Liver (tissue), 9 donors: Measurements from ENCODE around the gene UNC79. TPM values are rescaled to one million over a fixed set of nuclear protein-coding genes. Genes with fewer than 3 reads are reported as not detected.

Source experiments
- DNase-seq: peaks from one replicate; pipeline ENCODE4 v3.0.0-alpha.2; 2017; ENCODE audit warnings: low spot score
- H3K27ac ChIP-seq, 2 donors: one replicate each; pipeline ENCODE4 v1.7.0; 2013; ENCODE audit warnings: inconsistent platforms in 2 of 2, low read length in 2 of 2, control low read depth in 1 of 2, low read depth in 1 of 2, mild to moderate bottlenecking in 1 of 2
- H3K27me3 ChIP-seq, 4 donors: one replicate each; pipeline versions ENCODE4 v1.6.1 to v1.7.0; 2013; ENCODE audit warnings: low read length in 3 of 4, inconsistent platforms in 1 of 4, mild to moderate bottlenecking in 1 of 4, moderate library complexity in 1 of 4; ENCODE audit not compliant: control insufficient read depth in 4 of 4, insufficient read depth in 4 of 4
- H3K36me3 ChIP-seq, 4 donors: one replicate each; pipeline versions ENCODE4 v1.6.1 to v1.7.0; 2013; ENCODE audit warnings: low read length in 3 of 4, mild to moderate bottlenecking in 3 of 4, low read depth in 1 of 4, moderate library complexity in 1 of 4; ENCODE audit not compliant: control insufficient read depth in 4 of 4, insufficient read depth in 3 of 4
- H3K4me1 ChIP-seq, 4 donors: one replicate each; pipeline versions ENCODE4 v1.6.1 to v1.7.0; 2013; ENCODE audit warnings: low read length in 3 of 4, mild to moderate bottlenecking in 3 of 4, moderate library complexity in 1 of 4; ENCODE audit not compliant: control insufficient read depth in 4 of 4, insufficient read depth in 4 of 4
- H3K4me3 ChIP-seq, 3 donors: one replicate each; pipeline versions ENCODE4 v1.6.1 to v1.7.0; 2013; ENCODE audit warnings: low read length in 3 of 3, control low read depth in 1 of 3, low read depth in 1 of 3, mild to moderate bottlenecking in 1 of 3
- H3K9ac ChIP-seq, 2 donors: one replicate each; pipeline ENCODE4 v1.7.0; 2013; ENCODE audit warnings: low read length in 2 of 2, mild to moderate bottlenecking in 2 of 2, moderate library complexity in 2 of 2, control low read depth in 1 of 2, low read depth in 1 of 2
- H3K9me3 ChIP-seq, 4 donors: one replicate each; pipeline versions ENCODE4 v1.6.1 to v1.7.0; 2013; ENCODE audit warnings: low read length in 3 of 4; ENCODE audit not compliant: control insufficient read depth in 4 of 4
- ATF3 ChIP-seq: IDR thresholded peaks from 2 replicates; pipeline ENCODE4 v1.6.1; 2016; ENCODE audit warnings: antibody characterized with exemption
- CTCF ChIP-seq: fragments of 150-350 bp; IDR thresholded peaks from 2 replicates; pipeline ENCODE4 v1.5.1; 2017; ENCODE audit warnings: improper control_type of control experiment, low read depth, low read length; ENCODE audit not compliant: missing input control
- EGR1 ChIP-seq, 2 donors: IDR thresholded peaks; 2 replicates each; pipeline ENCODE4 v1.6.1; 2016 to 2018; ENCODE audit warnings: antibody characterized with exemption in 2 of 2, low read depth in 2 of 2
- FOXA1 ChIP-seq: IDR thresholded peaks from 2 replicates; pipeline ENCODE4 v1.6.1; 2016; ENCODE audit warnings: antibody characterized with exemption
- FOXA2 ChIP-seq: IDR thresholded peaks from 2 replicates; pipeline ENCODE4 v1.6.1; 2016; ENCODE audit warnings: antibody characterized with exemption
- GABPA ChIP-seq, 2 donors: IDR thresholded peaks in 1 of 2; conservative IDR thresholded peaks in 1 of 2; 2 replicates each; pipeline ENCODE4 v1.6.1; 2016; ENCODE audit warnings: antibody characterized with exemption in 2 of 2, mild to moderate bottlenecking in 1 of 2, moderate library complexity in 1 of 2
- HNF4A ChIP-seq, 2 donors: conservative IDR thresholded peaks; 2 replicates each; pipeline ENCODE4 v1.6.1; 2016; ENCODE audit warnings: antibody characterized with exemption in 2 of 2, mild to moderate bottlenecking in 2 of 2
- HNF4G ChIP-seq: IDR thresholded peaks from 2 replicates; pipeline ENCODE4 v1.6.1; 2016; ENCODE audit warnings: antibody characterized with exemption
- JUND ChIP-seq, 2 donors: IDR thresholded peaks; 2 replicates each; pipeline ENCODE4 v1.6.1; 2016; ENCODE audit warnings: antibody characterized with exemption in 2 of 2
- MAX ChIP-seq: IDR thresholded peaks from 2 replicates; pipeline ENCODE4 v1.6.1; 2016; ENCODE audit warnings: antibody characterized with exemption
- NR2F2 ChIP-seq: IDR thresholded peaks from 2 replicates; pipeline ENCODE4 v1.6.1; 2016; ENCODE audit warnings: antibody characterized with exemption
- RAD21 ChIP-seq, 2 donors: IDR thresholded peaks; 2 replicates each; pipeline ENCODE4 v1.6.1; 2016; ENCODE audit warnings: antibody characterized with exemption in 2 of 2, mild to moderate bottlenecking in 2 of 2
- REST ChIP-seq: IDR thresholded peaks from 2 replicates; pipeline ENCODE4 v1.6.1; 2016; ENCODE audit warnings: antibody characterized with exemption, mild to moderate bottlenecking
- RXRA ChIP-seq, 2 donors: IDR thresholded peaks; 2 replicates each; pipeline ENCODE4 v1.6.1; 2017 to 2018; ENCODE audit warnings: antibody characterized with exemption in 2 of 2, mild to moderate bottlenecking in 1 of 2
- SP1 ChIP-seq: IDR thresholded peaks from 2 replicates; pipeline ENCODE4 v1.6.1; 2018; ENCODE audit warnings: antibody characterized with exemption, mild to moderate bottlenecking
- TAF1 ChIP-seq: conservative IDR thresholded peaks from 2 replicates; pipeline ENCODE4 v1.6.1; 2016; ENCODE audit warnings: antibody characterized with exemption, mild to moderate bottlenecking
- YY1 ChIP-seq: IDR thresholded peaks from 2 replicates; pipeline ENCODE4 v1.6.1; 2016; ENCODE audit warnings: antibody characterized with exemption, mild to moderate bottlenecking
- ZBTB33 ChIP-seq: IDR thresholded peaks from 2 replicates; pipeline ENCODE4 v1.6.1; 2016; ENCODE audit warnings: antibody characterized with exemption
- WGBS: extraction: QIAGEN DNeasy Blood & Tissue Kit; methylation state at CpG from one replicate; pipeline ENCODE4 v1.1.7; 2013; 5-methylcytosine and 5-hydroxymethylcytosine counted together
- polyA plus RNA-seq, 2 donors: library from polyadenylated mRNA; stranded (reverse) in 1 of 2; unstranded in 1 of 2; fragments of 200-250 nt in 1 of 2; fragments of >200 nt in 1 of 2; fragmentation: Nextera tagmentation in 1 of 2; extraction: Ambion mirVana in 1 of 2; gene quantifications; one replicate each; pipeline versions ENCODE4 v1.2.1 to v1.2.3, GENCODE V29; 2013 to 2015
- total RNA-seq, 2 donors: library from RNA; depleted of rRNA; stranded (reverse); fragments of >200 nt; gene quantifications; one replicate each; pipeline ENCODE4 v1.2.3, GENCODE V29; 2014
- donor health status: healthy.
- donor health status: healthy.
- donor health status: healthy.
- donor health status: healthy.
- donor health status: healthy.

Gene UNC79
- total and polyA plus RNA-seq, 4 donors = 0.01 to 0.08 (median 0.05) TPM; not detected in 1

- no peak for DNase-seq
- WGBS = 85% methylated on average over 3 of the region's 3 CpGs
- peaks cover 0 to 3% (median 0%) of the 10 kb centered on the region in 4 donors for H3K27me3 ChIP-seq
- no peak overlapping the region for H3K9ac ChIP-seq
- no peak overlapping the region for H3K27ac ChIP-seq
- H3K9me3 ChIP-seq = no peaks in the 10 kb centered on the region
- H3K4me1 ChIP-seq = no peaks in the 10 kb centered on the region
- H3K4me3 ChIP-seq = no peak overlapping the region
- H3K36me3 ChIP-seq = no peaks in the 10 kb centered on the region
- TF ChIP-seq REST (no peak), RXRA (IDR thresholded peaks at IDR 0.05) (no peak), SP1 (no peak), JUND (IDR thresholded peaks at IDR 0.05) (no peak), FOXA1 (no peak)
Observed at GRCh38 chr14:93535537-93535936, 104.8 kb downstream of the UNC79 start.

- H3K9ac ChIP-seq = no peak overlapping the region
Observed at GRCh38 chr14:93536945-93537344, 106.2 kb downstream of the UNC79 start.

More at GRCh38 chr14:93536945-93537344, 106.2 kb downstream of the UNC79 start:
- peaks cover 0 to 3% (median 0%) of the 10 kb centered on the region in 4 donors for H3K27me3 ChIP-seq
- no peak overlapping the region for H3K27ac ChIP-seq
- TF ChIP-seq NR2F2 (no peak), YY1 (no peak), MAX (no peak), GABPA (IDR thresholded peaks at IDR 0.05 in 1 of 2, conservative IDR thresholded peaks at IDR 0.05 in 1 of 2) (no peak), HNF4G (no peak), SP1 (no peak), FOXA2 (no peak), HNF4A (conservative IDR thresholded peaks at IDR 0.05) (no peak), JUND (IDR thresholded peaks at IDR 0.05) (no peak), REST (no peak), EGR1 (IDR thresholded peaks at IDR 0.05; ENCODE audit: low read depth in 2 of 2) (no peak), ATF3 (no peak), RXRA (IDR thresholded peaks at IDR 0.05) (no peak), FOXA1 (no peak), ZBTB33 (no peak), RAD21 (IDR thresholded peaks at IDR 0.05) (no peak), CTCF (no peak), TAF1 (no peak)
- no peaks in the 10 kb centered on the region for H3K4me1 ChIP-seq
- no peaks in the 10 kb centered on the region for H3K36me3 ChIP-seq
- DNase-seq = no peak
- H3K9me3 ChIP-seq = no peaks in the 10 kb centered on the region
- WGBS = 86% methylated on average over 8 of the region's 8 CpGs
- no peak overlapping the region for H3K4me3 ChIP-seq
